OCI-LY3 (cell line): ENCODE results near the gene ID2.

ENCODE experiments used
- H2AFZ ChIP-seq: fragments of 200-600, 300-600 bp; shearing (Covaris generic); 2 replicates; pipeline ENCODE4 v1.6.0; 2014; ENCODE audit warnings: antibody characterized with exemption, low read depth, low read length
- H3K27ac ChIP-seq: fragments of 200-600, 300-600 bp; sonication (generic); 2 replicates; pipeline ENCODE4 v1.5.1; 2014; ENCODE audit warnings: mild to moderate bottlenecking, low read length, moderate library complexity, mixed read lengths
- H3K27me3 ChIP-seq: fragments of 200-600, 300-600 bp; sonication (generic); 2 replicates; pipeline ENCODE4 v1.6.1; 2014; ENCODE audit warnings: low read depth, low read length, mixed read lengths
- H3K36me3 ChIP-seq: fragments of 200-600, 300-600 bp; sonication (generic); replicated peaks from 2 replicates; pipeline ENCODE3; 2014; ENCODE audit warnings: low read depth, low read length, mixed read lengths
- H3K4me1 ChIP-seq: fragments of 300-600, 200-600 bp; sonication (generic); 2 replicates; pipeline ENCODE4 v1.6.1; 2014; ENCODE audit warnings: low read length, mixed read lengths
- H3K4me2 ChIP-seq: fragments of 200-600, 300-600 bp; sonication (generic); 2 replicates; pipeline ENCODE4 v1.6.1; 2014; ENCODE audit warnings: low read length, mixed read lengths
- H3K4me3 ChIP-seq: fragments of 300-600, 200-600 bp; sonication (generic); 2 replicates; pipeline ENCODE4 v1.5.1; 2014; ENCODE audit warnings: antibody characterized with exemption, mild to moderate bottlenecking, low read length, moderate library complexity
- H3K79me2 ChIP-seq: fragments of 300-600, 200-600 bp; shearing (Covaris generic); 2 replicates; pipeline ENCODE4 v1.6.1; 2014; ENCODE audit warnings: mild to moderate bottlenecking, low read length, mixed read lengths
- H3K9ac ChIP-seq: fragments of 300-600, 200-600 bp; shearing (Covaris generic); 2 replicates; pipeline ENCODE4 v1.6.0; 2014; ENCODE audit warnings: mild to moderate bottlenecking, low read length, moderate library complexity
- H3K9me3 ChIP-seq: fragments of 200-600, 300-600 bp; shearing (Covaris generic); 2 replicates; pipeline ENCODE4 v1.6.1; 2014; ENCODE audit warnings: low read length, mixed read lengths; ENCODE audit not compliant: insufficient read depth
- H4K20me1 ChIP-seq: fragments of 200-600, 300-600 bp; sonication (generic); 2 replicates; pipeline ENCODE4 v1.6.1; 2016; ENCODE audit warnings: low read length, mixed read lengths; ENCODE audit not compliant: insufficient read depth
- EZH2phosphoT487 ChIP-seq: fragments of 200-600 bp; shearing (Covaris generic); IDR thresholded peaks from 2 replicates; pipeline ENCODE4 v1.6.1; 2018; ENCODE audit warnings: antibody characterized with exemption, mixed run types, low read depth
- TF ChIP-seq, protein P1 (sequence below): fragments of 200-600, 300-600 bp; sonication (generic); IDR thresholded peaks from 2 replicates; pipeline ENCODE4 v1.5.1; 2014; ENCODE audit warnings: antibody characterized with exemption, low read length, low read depth

ID2 gene

DNA sequence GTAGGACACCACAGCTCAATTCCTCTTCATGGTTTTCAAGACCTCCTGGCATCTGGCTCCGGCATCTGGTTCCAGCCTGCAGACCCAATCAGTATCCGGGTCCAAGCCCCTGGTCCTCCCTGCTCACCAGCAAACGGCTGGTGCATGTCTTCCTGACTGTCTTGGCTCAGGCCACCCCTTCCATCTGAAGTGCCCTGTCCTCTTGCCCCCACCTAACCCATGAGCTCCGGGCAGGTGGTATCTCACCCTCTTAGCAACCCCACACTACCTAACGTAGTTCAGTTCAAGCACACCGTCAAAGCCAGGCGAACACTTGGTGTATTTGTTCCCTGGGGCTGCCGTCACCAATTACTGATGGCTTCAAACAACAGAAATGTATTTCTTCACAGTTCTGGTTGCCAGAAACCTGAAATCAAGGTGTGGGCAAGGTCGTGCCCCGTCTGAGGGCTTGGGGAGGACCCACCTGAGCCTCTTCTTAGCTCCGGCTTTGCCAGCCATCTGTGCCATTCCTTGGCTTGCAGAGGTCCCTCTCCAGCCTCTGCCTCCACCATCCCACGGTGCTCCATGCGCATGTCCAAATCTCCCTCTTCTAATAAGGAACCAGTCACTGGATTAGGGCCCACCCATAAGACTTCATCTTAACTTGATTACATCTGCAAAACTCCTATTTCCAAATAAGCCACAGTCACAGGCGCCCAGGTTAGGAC lies 47.2 kb upstream of the ID2 start:
- Histone ChIP-seq H3K27ac (no peak overlapping the region), H3K27me3 (no peaks in the 10 kb centered on the region), H3K9ac (no peak overlapping the region), H3K4me2 (no peak overlapping the region), H4K20me1 (no peaks in the 10 kb centered on the region), H3K4me1 (peaks cover 24% of the 10 kb centered on the region), H2AFZ (no peak overlapping the region), H3K79me2 (no peaks in the 10 kb centered on the region), H3K9me3 (no peaks in the 10 kb centered on the region), H3K36me3 (no peaks in the 10 kb centered on the region), H3K4me3 (no peak overlapping the region)
- TF ChIP-seq, protein P1, sequence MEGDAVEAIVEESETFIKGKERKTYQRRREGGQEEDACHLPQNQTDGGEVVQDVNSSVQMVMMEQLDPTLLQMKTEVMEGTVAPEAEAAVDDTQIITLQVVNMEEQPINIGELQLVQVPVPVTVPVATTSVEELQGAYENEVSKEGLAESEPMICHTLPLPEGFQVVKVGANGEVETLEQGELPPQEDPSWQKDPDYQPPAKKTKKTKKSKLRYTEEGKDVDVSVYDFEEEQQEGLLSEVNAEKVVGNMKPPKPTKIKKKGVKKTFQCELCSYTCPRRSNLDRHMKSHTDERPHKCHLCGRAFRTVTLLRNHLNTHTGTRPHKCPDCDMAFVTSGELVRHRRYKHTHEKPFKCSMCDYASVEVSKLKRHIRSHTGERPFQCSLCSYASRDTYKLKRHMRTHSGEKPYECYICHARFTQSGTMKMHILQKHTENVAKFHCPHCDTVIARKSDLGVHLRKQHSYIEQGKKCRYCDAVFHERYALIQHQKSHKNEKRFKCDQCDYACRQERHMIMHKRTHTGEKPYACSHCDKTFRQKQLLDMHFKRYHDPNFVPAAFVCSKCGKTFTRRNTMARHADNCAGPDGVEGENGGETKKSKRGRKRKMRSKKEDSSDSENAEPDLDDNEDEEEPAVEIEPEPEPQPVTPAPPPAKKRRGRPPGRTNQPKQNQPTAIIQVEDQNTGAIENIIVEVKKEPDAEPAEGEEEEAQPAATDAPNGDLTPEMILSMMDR = no peak
- TF ChIP-seq EZH2phosphoT487 = no peak

DNA sequence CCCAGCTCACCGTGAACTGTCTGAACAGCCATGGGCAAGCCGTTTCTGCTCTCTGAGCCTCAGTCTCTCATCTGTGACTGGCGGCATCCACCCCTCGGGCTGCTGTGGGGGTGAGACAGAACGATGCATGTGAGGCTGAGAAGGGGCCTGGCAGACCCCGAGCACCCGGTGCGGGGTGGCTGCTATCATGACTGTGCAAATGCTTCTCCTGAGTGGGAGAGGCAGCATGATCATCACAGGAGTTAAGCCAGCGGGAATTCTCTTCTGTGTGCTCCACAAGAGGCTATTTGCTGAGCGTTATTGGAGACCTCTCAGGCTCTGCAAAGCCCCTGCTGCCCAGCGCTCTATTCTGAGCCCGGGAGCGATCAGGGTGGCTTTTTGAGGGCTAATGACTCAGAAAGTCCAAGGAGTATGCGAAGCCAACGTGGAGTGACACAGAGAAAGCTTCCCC lies 45.8 kb upstream of the ID2 start:
- H2AFZ ChIP-seq = no peak overlapping the region
- no peak overlapping the region for H3K9ac ChIP-seq
- no peaks in the 10 kb centered on the region for H3K9me3 ChIP-seq
- H4K20me1 ChIP-seq = no peaks in the 10 kb centered on the region
- TF ChIP-seq, protein P1 = no peak
- no peak for TF ChIP-seq EZH2phosphoT487
- peaks cover 23% of the 10 kb centered on the region for H3K4me1 ChIP-seq
- H3K27ac ChIP-seq = no peak overlapping the region
- H3K79me2 ChIP-seq = no peaks in the 10 kb centered on the region
- no peaks in the 10 kb centered on the region for H3K36me3 ChIP-seq
- H3K4me2 ChIP-seq = no peak overlapping the region
- H3K4me3 ChIP-seq = no peak overlapping the region
- no peaks in the 10 kb centered on the region for H3K27me3 ChIP-seq

DNA sequence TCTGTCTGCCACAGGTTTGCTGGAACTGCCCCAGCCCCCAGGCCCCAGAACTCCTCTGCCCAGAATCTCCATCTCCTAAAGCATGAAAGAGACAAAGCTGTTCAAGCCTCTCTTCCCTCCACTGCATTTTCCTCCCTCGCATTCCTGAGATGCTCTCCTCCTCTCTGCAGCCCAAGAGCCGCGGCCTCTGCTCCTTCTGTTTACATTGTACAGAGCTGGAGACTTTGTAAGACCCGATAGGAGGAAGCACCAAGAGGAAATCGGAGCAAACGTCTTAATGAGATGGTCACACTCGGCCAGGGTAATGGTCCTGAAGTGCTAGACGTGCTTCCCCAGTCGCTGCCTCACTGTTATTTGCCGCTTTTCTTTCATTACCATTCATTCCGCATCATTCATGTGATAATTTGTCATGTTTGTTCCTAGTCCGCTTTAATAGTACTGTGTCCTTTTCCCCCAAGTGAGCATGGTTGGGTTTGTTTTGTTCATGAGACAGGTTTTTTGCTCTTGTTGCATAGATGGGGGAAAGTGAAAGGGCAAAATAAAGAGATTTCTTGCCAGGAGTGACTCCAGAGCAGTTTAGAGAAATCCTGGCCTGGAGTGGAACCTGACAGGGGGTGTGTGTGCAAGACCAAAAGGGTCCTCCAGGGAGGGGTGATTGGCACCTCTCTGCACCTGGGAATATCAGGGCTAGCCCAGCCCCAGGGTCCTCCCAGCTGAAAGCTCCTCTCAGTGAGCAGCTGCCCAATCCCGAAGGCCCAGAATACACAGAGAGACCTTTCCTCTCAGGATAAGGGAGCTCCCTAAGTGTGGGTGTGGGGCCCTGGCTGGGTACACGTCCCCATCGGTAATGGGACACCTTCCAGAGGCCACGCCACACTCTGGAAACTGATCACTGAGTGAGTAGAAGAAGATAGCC lies 44.9 kb upstream of the ID2 start:
- TF ChIP-seq EZH2phosphoT487 = no peak
- TF ChIP-seq, protein P1 = no peak
- Histone ChIP-seq H3K27me3 (no peaks in the 10 kb centered on the region), H4K20me1 (no peaks in the 10 kb centered on the region), H3K4me1 (peaks cover 15% of the 10 kb centered on the region), H3K27ac (no peak overlapping the region), H3K4me2 (no peak overlapping the region), H3K79me2 (no peaks in the 10 kb centered on the region), H3K36me3 (no peaks in the 10 kb centered on the region), H3K4me3 (no peak overlapping the region), H3K9ac (no peak overlapping the region), H2AFZ (no peak overlapping the region), H3K9me3 (no peaks in the 10 kb centered on the region)

DNA sequence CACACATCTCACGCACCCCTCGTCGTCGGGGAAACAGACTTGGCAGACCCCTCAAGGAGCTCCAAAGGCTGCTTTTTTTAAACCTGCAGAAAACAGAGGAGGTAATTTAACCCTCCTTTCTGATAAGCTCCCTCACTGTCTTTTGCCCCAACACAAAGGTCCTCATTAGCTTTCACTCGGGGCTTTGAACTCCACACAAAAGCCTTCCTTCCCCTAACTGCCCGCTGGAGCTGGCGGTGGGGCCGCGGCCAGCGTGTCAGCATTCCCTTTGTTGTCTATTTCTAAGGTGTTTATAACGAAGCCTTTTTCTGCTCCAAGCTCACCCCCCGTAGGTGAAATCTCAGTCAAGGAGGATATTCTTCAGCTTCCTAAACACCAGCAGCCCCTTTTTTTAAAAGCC lies 43.5 kb upstream of the ID2 start:
- Histone ChIP-seq H3K27ac (no peak overlapping the region), H2AFZ (no peak overlapping the region), H3K4me2 (no peak overlapping the region), H3K79me2 (no peaks in the 10 kb centered on the region), H3K9me3 (no peaks in the 10 kb centered on the region), H3K27me3 (no peaks in the 10 kb centered on the region), H3K4me1 (peaks cover 11% of the 10 kb centered on the region), H3K36me3 (no peaks in the 10 kb centered on the region), H3K9ac (no peak overlapping the region), H4K20me1 (no peaks in the 10 kb centered on the region), H3K4me3 (no peak overlapping the region)
- TF ChIP-seq, protein P1 = no peak
- TF ChIP-seq EZH2phosphoT487 = no peak
